CD4-positive, alpha-beta T cell treated with Interleukin-6 for 4 hours (primary cell): ENCODE data around the gene MGAT5.

Source experiments
- DNase-seq: peaks from one replicate; pipeline ENCODE4 v3.0.0-alpha.2; 2020; ENCODE audit warnings: mixed read lengths

The MGAT5 gene

DNA sequence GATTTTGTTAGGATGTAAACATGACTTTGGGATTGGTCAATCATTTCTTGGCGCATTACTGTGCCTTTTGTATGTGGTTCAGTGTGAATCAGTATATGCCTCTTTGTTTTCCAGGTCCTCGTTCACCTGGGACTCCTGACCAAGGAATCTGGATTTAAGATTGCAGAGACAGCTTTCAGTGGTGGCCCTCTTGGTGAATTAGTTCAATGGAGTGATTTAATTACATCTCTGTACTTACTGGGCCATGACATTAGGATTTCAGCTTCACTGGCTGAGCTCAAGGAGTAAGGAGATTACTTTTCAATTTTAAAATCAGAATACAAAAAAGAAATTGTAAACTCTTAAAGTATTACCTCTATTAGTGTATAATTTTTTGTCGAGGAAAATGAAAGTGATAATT, 87.6 kb downstream of the MGAT5 start:
- no peak for DNase-seq

DNA sequence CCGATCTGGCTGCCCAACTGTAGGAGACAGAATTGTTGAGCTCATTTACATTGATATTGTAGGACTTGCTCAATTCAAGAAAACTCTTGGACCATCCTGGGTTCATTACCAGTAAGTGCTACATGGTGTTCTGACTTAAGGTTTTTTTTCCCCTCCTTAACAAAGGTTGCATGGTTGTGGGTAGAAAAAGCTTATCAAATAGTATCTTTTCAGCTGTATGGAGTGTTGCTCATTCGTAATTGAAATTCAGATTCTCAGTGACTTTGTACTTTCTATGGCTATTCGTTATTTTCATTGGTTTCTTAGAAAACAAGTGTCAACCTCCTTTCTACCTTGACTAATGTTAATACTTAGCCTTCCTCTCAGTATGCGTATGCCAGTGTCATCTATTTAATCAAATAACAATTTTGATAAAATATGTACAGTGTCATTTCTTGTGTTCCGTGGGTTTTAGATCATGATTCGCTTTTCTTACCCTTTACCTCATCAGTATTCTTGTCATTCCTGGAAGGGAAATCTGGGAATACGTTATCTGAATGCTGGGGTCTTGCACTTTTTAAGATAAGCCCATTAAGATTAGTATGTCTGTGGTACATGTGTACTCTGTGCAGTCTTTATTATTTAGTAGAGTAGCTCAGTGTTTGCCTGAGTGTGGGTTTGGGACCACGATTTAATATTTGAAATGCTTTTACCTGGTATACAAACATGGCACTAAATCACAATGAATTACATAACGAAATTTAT, 91.3 kb downstream of the MGAT5 start:
- no peak for DNase-seq

GRCh38 chr2:134346141-134346540, 92.3 kb downstream of the MGAT5 start:
- no peak for DNase-seq

- no peak for DNase-seq
Measured at GRCh38 chr2:134347756-134348155, 93.9 kb downstream of the MGAT5 start.

DNA sequence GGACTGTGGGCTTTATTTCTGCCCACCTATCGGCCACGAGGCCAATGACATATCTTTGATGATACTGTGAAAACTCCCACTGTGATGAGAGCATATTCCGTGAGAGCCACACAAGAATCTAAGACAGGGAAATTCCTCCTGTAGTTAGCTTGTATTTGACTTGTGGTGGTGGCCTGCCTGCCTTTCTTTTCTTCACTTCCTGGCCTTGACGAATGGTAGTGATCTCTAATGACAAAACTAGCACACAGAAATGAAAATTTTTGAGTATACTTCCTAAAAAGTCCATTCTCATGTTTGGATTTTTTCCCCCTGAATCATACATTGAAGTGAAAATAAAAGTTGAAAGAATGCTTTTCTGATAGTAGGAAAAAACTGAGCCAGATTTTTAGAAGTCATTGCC, 94.4 kb downstream of the MGAT5 start:
- DNase-seq: no peak

- no peak for DNase-seq
Measured at GRCh38 chr2:134348760-134349159, 94.9 kb downstream of the MGAT5 start.

GRCh38 chr2:134351016-134351415, 97.1 kb downstream of the MGAT5 start:
- no peak for DNase-seq

DNA sequence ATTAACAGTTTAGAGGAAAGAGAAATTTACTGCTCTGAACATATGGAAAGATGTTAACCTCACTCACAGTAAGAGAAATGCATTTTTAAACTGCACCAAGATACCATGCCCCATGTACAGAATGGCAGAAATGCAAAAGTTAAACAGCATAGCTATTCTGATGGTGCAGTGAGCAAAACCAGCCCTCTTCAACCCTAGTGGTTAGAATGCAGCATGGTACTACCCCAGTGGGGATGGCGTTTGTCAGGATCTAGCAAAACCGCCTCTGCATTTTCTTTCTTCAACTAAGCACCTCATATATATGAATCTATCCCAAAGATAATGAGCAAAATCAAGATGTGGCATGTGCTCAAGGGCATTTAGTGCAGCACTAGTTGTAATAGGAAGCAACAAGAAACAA, 98.0 kb downstream of the MGAT5 start:
- no peak for DNase-seq

DNA sequence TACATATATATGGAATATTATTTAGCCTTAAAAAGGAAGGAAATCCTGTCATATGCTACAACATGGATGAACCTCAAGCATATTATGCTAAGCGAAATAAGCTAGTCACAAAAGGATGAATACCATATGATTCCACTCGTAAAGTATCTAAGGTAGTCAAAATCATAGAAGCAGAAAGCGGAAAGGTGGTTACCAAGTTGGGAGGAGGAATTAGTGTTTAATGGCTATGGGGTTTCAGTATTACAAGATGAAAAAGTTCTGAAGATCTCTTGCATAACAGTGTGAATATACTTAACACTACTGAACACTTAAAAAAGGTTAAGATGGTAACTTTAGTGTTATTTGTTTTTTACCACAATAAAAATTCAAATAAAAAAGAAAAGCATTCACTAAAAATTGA, 99.0 kb downstream of the MGAT5 start:
- no peak for DNase-seq

DNA sequence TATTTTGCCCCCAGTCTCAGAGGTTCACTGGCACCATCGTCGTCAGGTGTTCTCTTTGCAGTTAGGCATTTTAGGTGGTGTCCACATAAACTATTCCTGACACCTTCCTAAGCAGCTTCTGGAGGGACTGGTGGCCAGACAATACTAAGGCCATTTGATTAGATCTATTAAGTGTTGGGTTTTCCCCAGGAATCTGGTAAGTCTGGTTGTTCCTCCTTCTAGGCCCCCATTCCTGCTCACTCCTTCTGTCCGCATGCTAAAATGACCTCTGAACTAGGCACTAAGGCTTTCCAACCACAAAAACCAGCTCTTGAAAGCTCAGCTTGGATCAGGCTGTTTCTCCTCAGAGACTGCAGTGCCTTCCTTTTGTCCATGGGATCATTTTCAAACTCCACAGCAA, 100.7 kb downstream of the MGAT5 start:
- no peak for DNase-seq

- DNase-seq: no peak
Measured at GRCh38 chr2:134357814-134358213, 103.9 kb downstream of the MGAT5 start.

- DNase-seq: no peak
Measured at GRCh38 chr2:134359367-134360081, 105.7 kb downstream of the MGAT5 start.

DNA sequence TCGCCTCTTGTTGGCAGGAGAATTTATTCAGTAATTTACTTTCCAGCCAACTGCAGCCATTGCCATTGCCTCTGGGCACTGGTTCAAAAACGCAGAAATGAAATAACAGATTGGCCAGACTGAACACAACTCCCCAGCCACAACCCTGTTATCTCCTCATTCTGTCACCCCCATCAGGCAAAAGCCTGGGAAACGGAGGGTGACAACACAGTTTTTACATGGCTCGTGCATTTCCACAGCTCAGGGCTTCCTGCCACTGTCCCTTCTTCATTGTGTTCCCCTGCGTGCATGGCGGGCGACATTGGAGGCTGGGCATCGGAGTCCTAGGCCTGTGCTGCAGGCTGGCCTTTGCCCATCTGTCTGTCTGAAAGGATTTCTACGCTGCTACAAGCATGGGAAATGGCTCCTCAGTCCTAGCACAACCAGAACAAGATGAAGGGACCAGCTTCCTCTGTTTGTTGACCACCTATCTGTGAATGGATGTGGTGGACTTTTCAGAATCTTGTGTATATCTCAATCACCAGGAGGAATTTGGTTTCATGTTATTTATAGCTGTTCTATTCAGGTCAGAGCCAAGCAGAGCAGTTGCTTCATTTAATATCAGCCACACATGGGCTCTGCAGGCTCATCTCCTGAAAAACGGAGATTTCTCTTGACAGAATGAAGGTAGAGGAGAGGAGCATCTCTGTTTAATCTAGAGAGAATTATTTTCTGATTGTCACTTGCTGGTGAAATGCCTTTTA, 107.0 kb downstream of the MGAT5 start:
- DNase-seq: no peak

DNA sequence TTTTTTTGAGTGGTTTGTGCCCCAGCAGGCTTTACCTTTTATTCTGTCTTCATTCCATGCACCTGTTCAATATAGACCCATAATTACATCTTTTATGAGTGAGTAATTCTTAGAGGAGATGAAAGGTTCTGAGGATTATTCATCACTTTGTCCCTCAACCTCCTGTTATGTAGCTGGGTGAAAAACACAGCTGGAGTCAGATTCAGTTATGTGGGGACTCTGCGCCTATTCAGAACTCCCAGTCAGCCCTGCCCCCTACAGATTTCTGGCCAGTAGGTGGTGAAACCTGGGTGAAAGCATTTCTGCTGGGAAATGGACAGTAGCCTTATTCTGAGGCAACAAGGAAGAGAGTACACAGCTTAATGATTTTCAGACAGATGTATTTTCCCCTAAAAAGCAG, 107.8 kb downstream of the MGAT5 start:
- no peak for DNase-seq

- no peak for DNase-seq
Measured at GRCh38 chr2:134362152-134362668, 108.3 kb downstream of the MGAT5 start.

DNA sequence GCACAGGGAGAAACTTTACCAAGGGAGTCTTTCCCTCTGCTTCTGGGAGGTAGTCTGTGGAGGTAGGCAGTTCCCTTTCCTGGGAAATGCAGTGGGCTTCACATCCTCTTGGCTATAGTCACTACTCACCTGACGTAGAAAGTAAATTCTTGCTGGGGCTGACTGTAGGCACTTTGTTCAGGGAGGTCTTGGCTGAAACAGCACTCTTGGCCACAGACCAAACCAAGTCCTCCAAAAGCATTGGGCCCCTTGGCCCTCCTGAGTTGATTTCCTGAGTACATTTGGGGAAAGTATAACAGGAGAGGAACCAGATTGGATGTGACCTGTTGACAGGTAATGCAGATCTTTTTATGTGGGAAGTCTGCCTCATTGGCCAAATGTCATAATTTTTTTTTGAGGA, 108.9 kb downstream of the MGAT5 start:
- DNase-seq: no peak

DNA sequence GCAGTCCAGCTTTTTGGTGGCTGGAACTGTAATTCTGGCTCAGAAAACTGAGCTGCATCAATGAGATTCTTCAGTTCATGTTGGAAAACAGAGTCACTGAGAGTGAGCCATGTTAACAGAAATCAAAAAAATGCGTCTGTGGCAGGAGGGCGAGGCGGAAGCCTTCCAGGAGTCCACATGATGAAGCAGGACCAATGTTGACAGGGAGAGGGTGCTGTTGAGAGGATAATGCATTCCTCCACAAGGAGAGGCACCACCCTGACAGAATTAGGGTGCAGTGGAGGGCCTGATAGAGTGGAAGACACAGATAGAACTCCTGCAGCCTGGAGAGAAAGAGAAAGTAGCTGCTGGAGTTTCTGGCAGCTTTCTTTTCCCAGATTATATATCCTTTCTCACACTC, 111.5 kb downstream of the MGAT5 start:
- no peak for DNase-seq

DNA sequence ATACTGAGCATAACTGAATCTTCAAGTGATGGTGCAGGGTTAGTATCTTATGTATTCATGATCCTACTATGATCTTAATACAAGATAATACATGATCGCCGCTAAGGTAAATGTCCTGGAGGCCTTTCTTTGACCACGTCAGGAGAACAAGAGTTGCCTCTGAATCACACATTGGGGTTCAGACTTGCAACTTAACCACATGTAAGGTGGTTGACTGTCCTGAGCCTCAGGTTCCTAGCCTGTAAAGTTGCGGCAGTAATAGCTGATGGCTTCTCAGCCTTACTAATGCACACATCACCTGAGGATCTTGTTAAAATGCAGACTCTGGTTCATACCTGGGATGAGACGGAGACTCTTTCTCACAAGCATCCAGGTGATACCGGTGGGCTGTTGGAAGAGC, 112.5 kb downstream of the MGAT5 start:
- DNase-seq: no peak

- DNase-seq: no peak
Measured at GRCh38 chr2:134367213-134367612, 113.3 kb downstream of the MGAT5 start.

DNA sequence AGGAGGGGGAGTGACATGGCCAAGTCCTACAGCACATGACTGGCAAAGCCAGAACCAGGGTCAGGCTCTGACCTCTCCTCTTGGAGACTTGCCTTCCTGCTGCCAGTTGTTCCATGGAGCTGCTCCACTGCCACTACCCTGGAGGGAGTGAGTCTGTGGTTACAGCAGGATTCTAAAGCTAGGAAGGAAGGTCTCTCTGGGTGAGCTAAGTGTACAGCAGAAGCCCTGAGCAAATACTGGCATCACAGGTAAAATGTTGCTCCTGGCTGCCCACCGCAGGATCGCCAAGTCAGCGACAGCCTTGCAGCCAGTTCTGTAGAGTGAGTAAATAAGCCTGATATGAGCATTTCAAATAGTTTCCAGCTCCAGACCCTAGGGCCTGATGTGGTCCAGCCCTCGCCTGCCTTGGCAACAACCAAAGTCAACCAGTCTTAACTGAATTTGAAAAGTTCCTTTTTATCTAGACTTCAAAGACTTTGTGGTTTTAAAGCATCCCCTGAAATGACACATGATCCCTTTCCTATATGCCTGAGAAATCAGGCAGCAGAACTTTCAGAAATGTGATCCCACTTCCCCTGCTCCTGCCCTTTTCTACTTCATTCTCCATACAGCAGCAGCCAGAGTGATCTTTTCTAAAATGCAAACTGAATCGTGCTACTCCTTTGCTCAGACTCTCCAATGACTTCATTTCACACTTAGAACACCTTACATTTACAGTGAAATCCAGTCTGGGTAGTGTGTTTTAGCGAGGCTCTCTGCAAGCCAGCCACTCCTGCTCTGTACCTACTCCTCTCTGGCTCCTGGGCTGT, 114.3 kb downstream of the MGAT5 start:
- DNase-seq: peak; percentile 14

- no peak for DNase-seq
Measured at GRCh38 chr2:134369220-134369902, 115.5 kb downstream of the MGAT5 start.
